Neural progenitor cell (in vitro differentiated cells): ENCODE data around the gene FAM110D. TPM values are rescaled to one million over a fixed set of nuclear protein-coding genes. Genes with fewer than 3 reads are reported as not detected.

Experiments
- DNase-seq: peaks from one replicate; pipeline ENCODE4 v3.0.0-alpha.2; 2016; ENCODE audit warnings: low spot score
- H2AFZ ChIP-seq: fragments of 200-600 bp; sonication (generic); replicated peaks from 2 replicates; pipeline ENCODE4 v1.6.1; 2016; ENCODE audit warnings: antibody characterized with exemption
- H3F3A ChIP-seq: fragments of 200-600 bp; sonication (generic); 2 replicates; pipeline ENCODE4 v1.6.1; 2016; ENCODE audit warnings: antibody characterized with exemption, low read depth
- H3K27ac ChIP-seq: fragments of 200-600 bp; sonication (generic); 2 replicates; pipeline ENCODE4 v1.5.1; 2016; ENCODE audit warnings: mild to moderate bottlenecking
- H3K27me3 ChIP-seq: fragments of 200-600 bp; sonication (generic); 2 replicates; pipeline ENCODE4 v1.6.1; 2016; ENCODE audit warnings: mild to moderate bottlenecking, moderate library complexity
- H3K36me3 ChIP-seq: fragments of 200-600 bp; sonication (generic); 2 replicates; pipeline ENCODE4 v1.5.1; 2016
- H3K4me1 ChIP-seq: fragments of 200-600 bp; sonication (generic); 2 replicates; pipeline ENCODE4 v1.6.1; 2016; ENCODE audit warnings: mixed run types
- H3K4me2 ChIP-seq: fragments of 200-600 bp; sonication (generic); 2 replicates; pipeline ENCODE4 v1.6.1; 2016
- H3K4me3 ChIP-seq: fragments of 200-600 bp; sonication (generic); 2 replicates; pipeline ENCODE4 v1.5.1; 2016
- H3K79me2 ChIP-seq: fragments of 200-600 bp; sonication (generic); 2 replicates; pipeline ENCODE4 v1.6.1; 2016; ENCODE audit warnings: low read depth
- H3K9ac ChIP-seq: fragments of 200-600 bp; sonication (generic); 2 replicates; pipeline ENCODE4 v1.6.1; 2016
- H3K9me3 ChIP-seq: fragments of 200-600 bp; sonication (generic); 2 replicates; pipeline ENCODE4 v1.5.1; 2016; ENCODE audit warnings: low read depth
- H4K20me1 ChIP-seq: fragments of 200-600 bp; sonication (generic); 2 replicates; pipeline ENCODE4 v1.6.1; 2016; ENCODE audit warnings: low read depth
- H3K27ac Mint-ChIP-seq: 3 replicates; pipeline ENCODE4 v1.8.0; 2021; ENCODE audit warnings: mixed read lengths
- H3K27me3 Mint-ChIP-seq: 2 replicates; pipeline ENCODE4 v1.8.0; 2022; ENCODE audit warnings: low read depth, mild to moderate bottlenecking, inconsistent platforms, moderate library complexity, mixed read lengths; ENCODE audit not compliant: insufficient read depth
- H3K36me3 Mint-ChIP-seq: 3 replicates; pipeline ENCODE4 v1.8.0; 2021; ENCODE audit warnings: mixed read lengths
- H3K4me1 Mint-ChIP-seq: 3 replicates; pipeline ENCODE4 v1.8.0; 2021; ENCODE audit warnings: mixed read lengths
- H3K4me3 Mint-ChIP-seq: 3 replicates; pipeline ENCODE4 v1.8.0; 2021; ENCODE audit warnings: mild to moderate bottlenecking, moderate library complexity, mixed read lengths
- H3K9me3 Mint-ChIP-seq: 3 replicates; pipeline ENCODE4 v1.8.0; 2020; ENCODE audit warnings: mixed read lengths
- CTCF ChIP-seq: fragments of 200-600 bp; sonication (generic); IDR thresholded peaks from 2 replicates; pipeline ENCODE4 v1.5.1; 2017; ENCODE audit warnings: antibody characterized with exemption, mild to moderate bottlenecking
- EZH2 ChIP-seq: fragments of 200-600 bp; sonication (generic); IDR thresholded peaks from 2 replicates; pipeline ENCODE4 v1.6.1; 2017; ENCODE audit warnings: antibody characterized with exemption, mild to moderate bottlenecking, moderate library complexity
- EZH2phosphoT487 ChIP-seq: fragments of 200-600 bp; sonication (generic); IDR thresholded peaks from 2 replicates; pipeline ENCODE4 v1.6.1; 2017; ENCODE audit warnings: antibody characterized with exemption
- total RNA-seq: library from RNA; depleted of rRNA; stranded (reverse); fragments of >200 nt; gene quantifications from 2 replicates; pipeline ENCODE4 v1.2.3, GENCODE V29; 2015; ENCODE audit warnings: low replicate concordance

The FAM110D gene
- total RNA-seq, 1 donor from 2014 or later = 0.28 TPM

DNA sequence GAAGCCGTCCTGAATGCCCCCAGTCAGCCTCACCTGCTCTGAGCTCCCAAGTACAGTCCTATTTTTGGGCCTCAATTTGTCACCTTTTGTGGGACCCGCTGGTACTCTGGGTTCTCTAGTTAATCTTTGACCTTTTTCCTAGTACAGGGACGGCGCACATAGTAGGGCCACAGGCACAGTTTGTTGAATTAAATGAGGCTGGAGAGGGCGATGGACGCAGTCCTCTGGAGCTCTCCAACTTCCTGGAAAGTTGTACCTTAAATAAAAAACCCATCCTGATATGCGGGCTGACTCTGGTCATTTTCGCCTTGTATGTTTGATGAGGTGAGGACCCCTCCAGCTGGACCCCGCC, 4.8 kb downstream of the FAM110D start:
- Histone ChIP-seq H2AFZ (no peak overlapping the region), H3K4me2 (peak overlapping the region; percentile 83), H3K79me2 (no peaks in the 10 kb centered on the region), H3K27ac (no peak overlapping the region), H3K4me3 (peak overlapping the region; percentile 58), H3F3A (peaks cover 51% of the 10 kb centered on the region), H3K9me3 (no peaks in the 10 kb centered on the region), H4K20me1 (no peaks in the 10 kb centered on the region), H3K9ac (no peak overlapping the region), H3K27me3 (peaks cover 59% of the 10 kb centered on the region), H3K4me1 (peaks cover 43% of the 10 kb centered on the region), H3K36me3 (no peaks in the 10 kb centered on the region)
- DNase-seq = no peak
- H3K4me3 Mint-ChIP-seq = peak overlapping the region; percentile 71
- peaks cover 59% of the 10 kb centered on the region for H3K4me1 Mint-ChIP-seq
- no peaks in the 10 kb centered on the region for H3K9me3 Mint-ChIP-seq
- H3K36me3 Mint-ChIP-seq = no peaks in the 10 kb centered on the region
- no peak for TF ChIP-seq EZH2phosphoT487
- H3K27ac Mint-ChIP-seq = no peak overlapping the region
- H3K27me3 Mint-ChIP-seq = peaks cover 41% of the 10 kb centered on the region

- Histone ChIP-seq H3F3A (peaks cover 57% of the 10 kb centered on the region), H3K27ac (no peak overlapping the region), H3K79me2 (no peaks in the 10 kb centered on the region), H3K4me2 (peak overlapping the region; percentile 83), H3K9me3 (no peaks in the 10 kb centered on the region), H3K4me3 (peak overlapping the region; percentile 58), H3K27me3 (peaks cover 58% of the 10 kb centered on the region), H3K4me1 (peaks cover 43% of the 10 kb centered on the region), H3K36me3 (no peaks in the 10 kb centered on the region), H2AFZ (peak overlapping the region; percentile 95), H3K9ac (no peak overlapping the region), H4K20me1 (no peaks in the 10 kb centered on the region)
- H3K4me1 Mint-ChIP-seq = peaks cover 59% of the 10 kb centered on the region
- H3K36me3 Mint-ChIP-seq = no peaks in the 10 kb centered on the region
- peak overlapping the region; percentile 82 for H3K27ac Mint-ChIP-seq
- peaks cover 39% of the 10 kb centered on the region for H3K27me3 Mint-ChIP-seq
- TF ChIP-seq EZH2 (no peak), CTCF (peak; percentile 76)
- no peaks in the 10 kb centered on the region for H3K9me3 Mint-ChIP-seq
- H3K4me3 Mint-ChIP-seq = peak overlapping the region; percentile 80
- peak; percentile 91 for DNase-seq
These were observed 5.4 kb downstream of the FAM110D start for GRCh38 chr1:26164036-26164860.

DNA sequence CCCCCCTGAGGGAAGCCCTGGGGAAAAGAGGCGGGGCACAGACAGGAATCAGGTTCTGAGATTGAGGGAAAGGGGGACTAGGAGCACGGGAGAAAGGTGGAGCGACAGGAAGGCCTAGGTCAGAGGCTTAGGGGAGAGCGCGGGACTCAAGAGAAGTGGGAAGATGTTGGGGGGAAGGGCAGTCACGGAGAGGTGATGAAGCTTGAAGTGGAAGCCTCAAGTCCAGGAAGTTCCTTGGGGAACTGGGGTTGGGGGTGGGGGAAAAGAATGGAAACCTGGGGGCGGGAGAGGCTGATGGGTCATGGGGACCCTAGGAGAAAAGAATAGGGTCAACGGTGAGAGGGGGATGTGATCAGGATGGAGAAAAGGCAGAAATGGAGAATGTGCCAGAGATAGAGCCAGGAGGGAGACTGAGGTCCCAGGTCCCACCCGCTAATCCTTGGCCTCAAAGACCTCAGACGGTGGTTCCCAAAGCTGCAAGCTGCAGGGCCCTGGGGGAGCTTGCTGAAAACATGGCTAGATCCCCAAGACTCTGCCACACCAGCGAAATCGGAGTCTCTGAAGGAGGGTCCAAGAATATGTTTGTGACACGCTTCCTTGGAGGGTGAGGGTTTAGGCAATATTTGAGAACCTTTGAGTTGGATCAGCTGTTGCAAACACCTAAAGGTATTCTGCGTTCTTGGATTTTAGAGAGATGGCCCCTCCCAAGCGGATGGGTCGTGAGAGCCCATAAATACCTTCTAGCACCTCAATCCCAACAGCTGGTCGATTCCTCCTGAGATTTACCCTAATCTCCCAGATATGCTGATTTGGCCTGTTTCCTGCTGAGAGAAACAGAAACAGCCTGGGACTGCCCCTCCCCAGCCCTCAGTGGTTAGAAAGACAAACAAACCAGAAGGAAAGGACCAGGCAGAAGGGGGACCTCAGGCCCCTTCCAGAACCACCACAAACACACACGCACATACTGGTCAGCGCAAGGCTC, 6.3 kb downstream of the FAM110D start:
- TF ChIP-seq EZH2 (no peak), CTCF (no peak), EZH2phosphoT487 (no peak)
- no peak overlapping the region for H3K9ac ChIP-seq

More for the DNA sequence above, 6.3 kb downstream of the FAM110D start:
- no peaks in the 10 kb centered on the region for H3K9me3 ChIP-seq
- H3K36me3 ChIP-seq = no peaks in the 10 kb centered on the region
- H3K9me3 Mint-ChIP-seq = no peaks in the 10 kb centered on the region
- peaks cover 56% of the 10 kb centered on the region for H3K4me1 Mint-ChIP-seq
- peaks cover 50% of the 10 kb centered on the region for H3K27me3 ChIP-seq
- peak overlapping the region; percentile 89 for H3K27ac Mint-ChIP-seq
- peak overlapping the region; percentile 95 for H2AFZ ChIP-seq
- H3K36me3 Mint-ChIP-seq = no peaks in the 10 kb centered on the region
- H3K4me1 ChIP-seq = peaks cover 41% of the 10 kb centered on the region
- H3K4me3 ChIP-seq = peak overlapping the region; percentile 58
- H3K27ac ChIP-seq = no peak overlapping the region
- no peaks in the 10 kb centered on the region for H4K20me1 ChIP-seq
- peaks cover 3% of the 10 kb centered on the region for H3K79me2 ChIP-seq
- peak overlapping the region; percentile 83 for H3K4me2 ChIP-seq
- peak overlapping the region; percentile 80 for H3K4me3 Mint-ChIP-seq
- no peak for DNase-seq
- H3F3A ChIP-seq = peaks cover 61% of the 10 kb centered on the region
- peaks cover 37% of the 10 kb centered on the region for H3K27me3 Mint-ChIP-seq
